NCI-H1092 treated with DMSO at 0.1 percent for 48 hours (cell line): ENCODE results near the gene MAST4.
"Not testable (repeated sequence)": the region's sequence is repeated elsewhere in the genome, so short reads cannot be mapped to it uniquely, and the experiment has no call there.

Experiments
- DNase-seq: peaks from one replicate; lab custom pipeline; 2025; lab: John Stamatoyannopoulos, UW

MAST4 gene

DNA sequence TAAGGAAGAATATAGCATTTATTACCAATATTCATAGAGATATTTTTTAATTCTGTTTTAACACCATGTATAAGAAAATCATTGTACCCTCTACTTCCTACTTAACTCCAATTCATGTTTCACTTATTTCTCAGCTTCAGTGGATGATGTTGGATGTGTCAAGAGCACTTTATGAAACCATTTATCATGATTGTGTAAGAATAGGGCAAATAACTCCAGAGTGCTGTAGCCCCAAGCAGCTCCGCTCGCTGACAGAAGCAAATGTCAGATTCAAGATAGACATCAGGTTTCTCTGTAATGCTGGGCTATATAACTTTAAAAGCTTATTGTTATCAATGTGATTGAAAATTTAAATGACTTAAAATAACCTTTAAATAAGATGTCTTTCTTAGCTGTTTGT lies 50.4 kb downstream of the MAST4 start:
- no peak for DNase-seq

DNA sequence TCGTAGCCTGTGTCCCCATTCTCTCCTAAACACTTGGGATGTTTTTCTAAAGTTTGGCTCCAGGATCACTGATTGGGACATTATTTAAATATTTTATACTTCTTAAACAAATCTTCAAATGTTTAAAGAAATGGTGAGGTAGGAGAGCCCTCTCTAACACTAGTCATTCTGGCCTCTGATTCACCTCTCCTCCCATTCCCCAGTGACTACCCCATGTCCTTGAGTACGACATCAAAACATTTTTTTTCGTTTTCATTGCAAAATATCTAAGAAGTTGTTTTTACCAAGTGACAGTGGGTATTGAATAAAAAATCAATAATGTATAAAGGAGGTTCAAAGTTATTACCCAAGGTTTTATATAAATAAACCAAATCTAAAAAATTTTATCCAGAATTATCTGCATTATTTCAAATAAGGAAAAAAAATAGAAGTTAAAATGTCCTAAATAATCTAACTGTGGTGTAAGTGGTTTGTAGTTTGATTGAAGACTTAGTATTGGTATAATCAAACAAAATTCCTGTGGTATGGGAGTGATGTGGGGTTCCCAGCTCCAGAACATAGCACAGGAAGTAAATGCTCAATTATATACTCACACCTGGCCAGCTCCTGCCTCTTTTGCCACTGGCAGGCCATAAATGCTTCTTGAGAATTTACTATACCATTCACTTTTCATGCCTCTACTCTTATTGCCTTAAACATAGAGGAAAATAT lies 51.1 kb downstream of the MAST4 start:
- no peak for DNase-seq

DNA sequence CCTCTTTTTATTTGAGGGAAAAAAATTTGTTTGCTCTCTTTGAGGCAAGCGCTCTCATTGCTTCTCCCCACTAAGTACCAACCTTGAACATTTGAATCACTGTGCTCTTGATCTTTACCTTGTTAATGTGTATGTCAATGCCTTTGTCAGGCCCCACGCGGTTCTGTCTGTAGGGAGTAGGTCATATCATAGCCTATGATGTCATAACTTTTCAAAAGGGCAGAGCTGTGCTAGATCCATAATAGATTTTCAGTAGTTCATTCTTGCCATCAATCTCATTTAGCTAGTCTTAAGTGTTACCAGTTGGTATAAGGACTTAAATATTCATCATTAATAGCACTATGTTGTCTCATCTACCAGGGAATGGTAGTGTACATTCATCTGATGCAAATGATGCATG lies 56.6 kb downstream of the MAST4 start:
- no peak for DNase-seq

DNA sequence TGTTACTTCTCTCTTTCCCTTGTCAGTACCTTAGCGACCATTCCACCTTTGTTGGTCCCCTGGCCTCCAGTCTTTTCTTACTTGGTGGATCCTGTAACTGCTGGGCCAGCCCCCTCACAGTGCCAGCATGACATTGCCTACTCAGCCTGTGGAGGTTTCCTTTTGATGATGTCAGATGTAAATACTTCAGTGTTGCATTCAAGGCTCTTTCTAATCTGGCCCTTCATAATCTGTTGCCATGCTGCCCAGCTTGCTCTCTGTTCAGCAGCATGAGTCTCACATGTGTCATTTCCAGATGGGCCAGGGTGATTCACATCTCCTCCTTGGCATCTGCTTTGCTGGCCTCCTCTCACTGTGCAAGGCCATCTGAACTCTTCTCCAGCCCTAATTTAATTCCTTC lies 57.1 kb downstream of the MAST4 start:
- no peak for DNase-seq

DNA sequence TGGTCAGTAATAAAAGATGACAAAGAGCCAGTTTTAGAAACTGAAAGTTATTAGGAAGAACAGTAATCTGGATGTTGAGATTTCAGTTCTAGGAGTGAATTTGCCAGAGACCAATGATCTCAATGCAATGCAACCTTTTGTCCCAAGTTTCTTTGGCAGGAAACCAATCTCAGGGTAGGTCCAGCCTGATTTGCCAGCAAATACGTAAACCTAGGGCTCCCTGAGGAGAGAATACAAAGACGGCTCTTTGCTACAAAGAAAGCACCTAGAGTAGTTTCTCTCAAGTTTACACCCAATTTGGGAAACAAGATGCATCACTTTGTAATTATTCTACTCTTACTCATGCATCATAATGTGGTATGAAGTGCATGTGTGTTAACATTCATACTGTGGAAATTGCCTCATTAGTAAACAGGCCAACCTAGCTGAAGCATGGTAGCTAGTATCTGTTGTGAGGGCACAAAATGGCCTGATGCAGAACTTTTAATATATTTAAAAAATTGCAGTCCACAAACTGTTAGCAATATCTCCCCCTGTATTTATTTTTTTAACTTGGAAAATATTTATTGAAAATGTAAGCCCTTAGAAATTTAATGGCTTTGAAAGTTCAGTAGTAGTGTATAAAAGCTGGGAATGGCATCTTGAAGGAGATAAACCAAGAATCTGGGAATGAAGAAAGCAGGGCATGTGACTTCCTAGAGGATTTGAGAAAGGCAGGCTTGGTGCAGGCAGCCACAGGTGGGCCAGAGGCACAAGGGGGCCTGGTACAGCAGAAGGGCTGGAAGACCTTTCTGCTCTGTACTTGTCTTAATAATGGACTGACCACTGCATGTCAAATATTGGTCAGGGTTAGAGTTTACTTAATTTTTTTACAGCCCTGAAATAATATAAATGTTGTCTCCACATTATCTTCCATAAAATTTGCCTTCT lies 59.5 kb downstream of the MAST4 start:
- DNase-seq = no peak

DNA sequence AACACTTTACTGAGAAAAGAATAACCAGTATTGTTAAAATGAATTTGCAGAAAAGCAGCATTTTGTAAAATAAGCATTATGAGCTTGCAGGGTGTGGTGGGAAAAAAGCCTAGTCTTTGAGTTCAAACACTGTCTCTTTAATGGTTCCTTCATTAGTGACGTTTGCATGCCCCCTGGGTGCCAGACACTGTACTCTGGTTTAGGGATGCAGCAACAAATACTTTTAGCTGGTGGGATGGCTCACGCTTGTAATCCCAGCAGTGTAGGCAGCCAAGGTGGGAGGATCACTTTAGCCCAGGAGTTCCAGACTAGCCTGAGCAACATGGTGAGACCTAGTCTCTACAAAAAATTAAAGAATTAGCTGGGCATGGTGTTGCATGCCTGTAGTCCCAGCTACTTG lies 62.3 kb downstream of the MAST4 start:
- no peak for DNase-seq

DNA sequence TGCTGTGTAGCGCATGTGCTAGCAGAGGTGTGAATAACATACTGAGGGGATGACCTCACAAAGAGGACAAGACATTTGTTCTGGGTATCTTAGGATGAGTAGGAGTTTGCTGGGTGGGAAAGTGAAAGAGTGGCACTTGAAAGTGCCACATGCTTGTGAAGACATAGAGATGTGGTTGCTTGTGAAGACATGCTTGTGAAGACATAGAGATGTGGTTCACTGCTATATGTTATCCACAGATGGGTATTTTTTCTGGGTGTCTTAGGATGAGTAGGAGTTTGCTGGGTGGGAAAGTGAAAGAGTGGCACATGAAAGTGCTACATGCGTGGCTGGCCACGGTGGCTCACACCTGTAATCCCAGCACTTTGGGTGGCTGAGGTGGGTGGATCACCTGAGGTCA lies 63.6 kb downstream of the MAST4 start:
- DNase-seq = no peak

DNA sequence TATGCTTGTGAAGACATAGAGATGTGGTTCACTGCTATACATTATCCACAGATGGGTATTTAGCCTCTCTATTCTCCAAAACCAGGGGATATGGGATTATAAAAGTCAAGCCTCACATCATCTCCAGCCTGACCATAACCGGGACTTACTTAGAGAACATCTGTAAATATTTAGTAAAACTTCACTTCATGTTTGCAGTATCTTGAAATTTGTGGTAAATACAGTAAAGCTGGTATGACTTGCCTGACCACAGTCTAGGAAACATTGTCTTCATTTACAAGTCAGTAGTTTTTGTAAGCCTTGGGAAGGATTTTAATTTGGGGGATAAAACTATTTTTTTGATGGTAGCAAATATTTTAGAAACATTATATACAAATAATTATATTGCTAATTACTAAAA lies 64.2 kb downstream of the MAST4 start:
- DNase-seq = no peak

DNA sequence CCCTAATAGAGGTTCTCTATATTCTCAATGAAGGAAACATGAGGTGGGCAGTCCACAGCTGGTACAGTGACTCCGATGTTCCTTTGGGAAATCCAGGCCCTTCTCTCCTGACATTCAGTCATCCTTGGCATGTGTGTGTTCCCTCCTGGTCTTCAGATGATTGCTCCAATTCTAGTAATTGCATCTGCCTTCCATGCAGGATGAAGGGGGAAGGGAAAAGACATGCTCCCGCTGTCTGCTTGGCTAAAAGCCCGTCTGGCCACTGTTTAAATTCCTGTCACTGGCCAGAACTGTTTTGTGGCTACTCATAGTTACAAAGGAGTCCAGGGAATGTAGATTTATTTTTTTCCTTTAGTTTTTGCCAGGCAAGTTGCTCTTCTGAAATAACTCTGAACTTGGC lies 65.0 kb downstream of the MAST4 start:
- peak; percentile 3 for DNase-seq

DNA sequence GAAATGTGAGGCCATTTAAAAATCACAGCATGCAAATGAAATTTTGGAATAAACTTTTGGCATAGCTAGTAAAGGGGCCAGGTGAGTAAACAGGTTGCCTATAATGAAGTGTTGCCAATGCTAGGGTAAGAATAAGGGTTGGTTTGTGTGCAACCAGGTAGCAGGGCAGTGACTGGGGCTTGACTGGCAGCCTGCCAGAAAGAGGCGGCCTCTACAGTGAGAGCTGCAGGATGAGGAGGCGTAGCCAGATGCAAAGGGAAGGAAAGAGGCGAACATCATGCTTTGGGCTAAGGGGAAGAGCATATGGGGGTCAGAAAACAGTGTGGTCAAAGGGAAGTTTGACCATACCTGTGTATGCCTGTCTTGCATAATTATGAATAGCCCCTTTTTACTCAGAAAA lies 70.6 kb downstream of the MAST4 start:
- DNase-seq = peak; percentile 26

DNA sequence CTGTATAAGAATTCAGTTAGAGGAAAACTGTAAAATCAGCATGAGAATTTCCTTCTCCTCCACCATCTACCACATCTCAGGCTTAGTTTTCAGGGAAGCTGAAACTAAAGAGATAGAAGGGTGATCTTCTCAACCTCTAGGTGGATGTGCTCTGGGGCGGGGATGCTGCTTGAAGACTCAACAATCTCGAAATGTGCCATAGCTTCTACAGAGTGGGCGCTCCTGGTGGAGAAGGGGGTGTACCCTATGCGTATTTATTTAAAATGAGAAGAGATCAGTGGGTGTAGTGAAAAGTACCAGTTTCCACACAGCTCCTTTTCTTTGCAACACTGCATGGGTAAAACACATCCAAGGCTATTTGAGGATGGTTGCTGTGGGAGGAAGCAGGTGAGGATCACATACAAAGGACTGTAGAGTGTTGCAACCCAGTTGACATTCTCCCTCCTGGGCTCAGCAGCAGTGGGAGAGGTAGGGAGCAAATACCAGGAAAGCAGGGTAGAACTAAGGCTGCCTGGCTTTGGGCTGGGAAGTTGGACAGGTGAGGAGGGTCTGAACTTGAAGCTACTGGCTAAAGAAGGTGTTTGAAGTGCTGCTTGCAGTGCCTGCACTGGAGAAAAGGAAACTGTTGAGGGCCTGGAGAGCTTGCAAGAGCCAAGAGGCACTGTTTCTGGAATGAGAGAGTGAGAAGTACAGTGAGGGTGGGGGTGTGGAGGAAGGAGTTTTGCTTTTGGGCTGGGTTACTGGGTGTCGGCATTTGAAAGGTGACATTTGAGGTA lies 73.1 kb downstream of the MAST4 start:
- DNase-seq = no peak

DNA sequence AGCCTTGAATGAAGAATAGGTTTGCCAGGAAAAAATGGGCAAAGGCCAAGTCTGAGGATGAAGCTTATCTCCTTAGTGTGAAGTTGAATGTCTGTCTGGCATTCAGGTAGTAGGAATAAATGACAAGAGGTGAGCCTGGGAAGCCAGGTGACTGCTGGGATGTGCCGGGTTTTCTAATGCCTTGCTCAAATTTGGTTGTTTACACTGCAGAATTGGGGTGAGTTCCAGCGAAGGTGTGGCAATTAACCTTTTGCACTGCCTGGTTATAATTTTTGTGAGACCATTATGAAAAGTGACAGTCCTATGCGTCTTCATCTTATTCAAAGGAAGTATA lies 73.6 kb downstream of the MAST4 start:
- no peak for DNase-seq

DNA sequence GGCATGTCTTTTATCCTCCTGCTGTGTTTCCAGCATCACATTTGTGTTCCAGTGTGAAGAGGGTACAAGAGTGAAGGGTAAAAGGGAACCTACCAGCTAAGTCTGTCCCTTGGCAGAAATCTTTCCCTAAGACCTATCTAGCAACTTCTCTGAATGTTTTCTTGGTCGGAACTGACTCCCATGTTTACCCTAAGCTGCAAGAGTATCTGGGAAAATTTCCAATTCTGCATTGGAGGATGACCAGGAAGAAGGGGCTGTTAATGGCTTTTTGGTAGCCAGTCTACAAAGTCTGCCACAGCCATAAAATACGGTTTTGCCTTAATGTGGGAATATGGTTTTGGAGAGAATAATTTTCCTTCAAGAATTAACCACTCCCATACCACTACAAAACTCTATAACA lies 75.1 kb downstream of the MAST4 start:
- DNase-seq = no peak

DNA sequence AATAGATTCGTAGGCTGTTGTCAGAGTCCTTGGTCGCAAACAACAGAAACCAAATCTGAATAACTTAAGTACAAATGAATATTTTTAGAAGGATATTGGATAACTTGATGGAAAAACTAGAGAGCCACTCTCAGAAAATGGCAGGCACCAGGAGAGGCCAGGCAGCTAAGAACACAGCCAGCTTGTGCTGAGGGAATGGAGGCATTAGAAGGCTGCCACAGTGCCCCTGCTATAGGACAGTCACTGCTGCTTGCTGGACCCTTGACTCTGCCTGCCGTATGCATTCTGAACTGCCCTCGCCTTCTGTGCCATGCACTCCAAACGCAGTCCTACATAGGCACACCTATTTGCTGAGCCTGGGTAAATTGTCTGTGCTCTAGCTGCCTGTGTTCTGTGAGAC lies 78.6 kb downstream of the MAST4 start:
- DNase-seq = no peak

DNA sequence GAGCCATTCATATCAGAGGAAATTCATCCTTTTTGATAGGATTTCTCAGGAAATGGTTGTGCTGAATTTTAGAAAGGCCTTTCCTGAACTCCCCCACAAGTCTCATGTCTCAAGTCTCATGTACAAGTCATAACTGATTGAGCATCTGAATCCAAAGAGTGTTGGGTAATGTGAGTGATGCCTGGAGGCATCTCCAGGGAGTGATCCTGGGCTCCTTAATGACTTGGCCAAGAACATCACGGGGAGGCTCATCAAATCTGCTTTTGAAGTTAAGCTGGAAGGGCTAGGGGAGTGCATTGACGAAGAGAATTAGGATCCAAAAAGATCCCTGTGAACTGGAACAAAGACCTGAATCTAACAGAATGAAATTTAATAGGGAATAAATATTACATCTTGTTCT lies 79.2 kb downstream of the MAST4 start:
- no peak for DNase-seq

DNA sequence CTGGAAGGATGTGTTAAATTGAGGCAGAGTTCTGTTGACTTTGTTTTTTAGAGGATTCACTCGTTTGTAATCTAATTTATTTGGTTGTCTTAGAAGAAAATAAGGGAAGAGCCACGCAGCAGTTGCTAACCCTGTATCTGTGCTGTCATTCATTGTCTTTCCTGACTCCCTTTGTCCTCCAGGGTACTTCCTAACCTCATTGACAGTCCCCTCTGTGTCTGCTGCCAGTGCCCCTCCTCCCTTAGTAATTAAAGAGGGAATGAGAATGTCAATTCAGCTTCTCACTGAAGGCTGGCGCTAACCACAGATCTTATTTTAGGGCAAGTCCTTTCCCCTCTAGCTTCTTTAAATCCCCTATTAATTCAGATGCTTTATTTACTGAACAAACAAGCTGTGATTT lies 84.0 kb downstream of the MAST4 start:
- DNase-seq = no peak

DNA sequence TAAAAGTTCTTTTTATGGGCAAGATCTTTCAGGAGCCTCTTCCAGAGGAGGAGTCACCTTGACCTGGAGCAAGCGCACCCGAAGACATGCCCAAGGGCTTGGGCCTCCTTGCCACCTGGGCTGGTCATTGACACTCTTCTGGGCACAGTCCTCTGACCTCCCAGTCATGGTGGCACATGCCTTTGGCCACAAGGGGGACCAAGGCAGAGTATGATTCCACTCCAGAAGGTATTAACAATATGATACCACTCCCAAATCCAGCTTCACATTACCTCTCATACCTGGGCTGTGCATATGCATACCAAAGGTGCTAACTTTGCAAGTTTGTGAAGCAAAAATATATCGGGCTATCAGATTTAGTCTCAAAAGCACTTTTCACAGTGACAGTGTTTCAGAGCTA lies 84.6 kb downstream of the MAST4 start:
- no peak for DNase-seq

DNA sequence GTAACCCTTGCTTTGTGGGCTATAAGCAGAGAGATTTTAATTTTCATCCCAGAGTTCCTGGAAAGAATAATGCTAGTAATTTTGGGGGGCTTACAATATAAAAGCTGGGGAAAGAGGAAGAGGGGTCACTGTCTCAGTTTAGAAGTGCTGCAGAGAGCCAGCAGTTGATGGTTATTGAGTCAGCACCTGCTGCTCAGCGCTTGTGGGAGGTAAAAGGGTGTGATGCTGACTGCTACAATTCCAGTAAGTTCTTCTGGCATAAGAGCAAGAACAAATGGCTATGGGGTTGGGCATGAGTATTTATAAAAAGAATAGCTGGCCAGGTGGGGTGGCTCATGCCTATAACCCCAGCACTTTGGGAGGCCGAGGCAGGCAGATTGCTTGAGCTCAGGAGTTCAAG lies 88.5 kb downstream of the MAST4 start:
- no peak for DNase-seq

DNA sequence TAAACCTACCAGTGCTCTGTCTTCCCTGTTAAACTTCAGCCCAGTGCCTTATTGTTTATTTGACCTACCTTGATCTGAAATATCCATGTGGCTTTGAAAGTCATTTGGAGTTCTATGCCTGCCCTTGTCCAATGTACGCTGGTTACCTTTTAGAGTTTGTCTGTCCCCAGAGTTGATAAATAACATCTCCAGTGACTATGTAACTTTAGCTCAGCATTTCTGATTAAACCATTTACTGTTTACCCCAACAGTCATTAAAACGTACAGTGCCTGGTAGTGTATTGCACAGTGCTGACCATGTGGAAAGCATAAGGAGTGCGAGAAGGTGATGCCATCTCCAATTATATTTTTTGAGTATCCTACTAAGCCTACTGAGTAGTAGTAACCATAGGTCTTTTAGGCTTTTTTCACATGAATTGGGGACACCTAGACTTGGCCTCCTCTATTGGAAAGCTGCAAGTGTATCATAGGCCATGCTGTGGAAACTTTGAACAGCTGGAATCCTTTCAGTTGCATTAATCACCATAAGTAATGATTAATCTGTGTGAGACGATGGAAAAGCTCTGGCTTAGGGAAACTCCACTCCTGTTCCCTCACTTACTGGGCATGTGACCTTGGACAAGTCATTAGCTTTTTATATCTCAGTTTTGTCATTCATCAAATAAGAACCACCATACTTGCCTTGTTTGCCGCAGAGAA lies 93.5 kb downstream of the MAST4 start:
- DNase-seq = no peak

DNA sequence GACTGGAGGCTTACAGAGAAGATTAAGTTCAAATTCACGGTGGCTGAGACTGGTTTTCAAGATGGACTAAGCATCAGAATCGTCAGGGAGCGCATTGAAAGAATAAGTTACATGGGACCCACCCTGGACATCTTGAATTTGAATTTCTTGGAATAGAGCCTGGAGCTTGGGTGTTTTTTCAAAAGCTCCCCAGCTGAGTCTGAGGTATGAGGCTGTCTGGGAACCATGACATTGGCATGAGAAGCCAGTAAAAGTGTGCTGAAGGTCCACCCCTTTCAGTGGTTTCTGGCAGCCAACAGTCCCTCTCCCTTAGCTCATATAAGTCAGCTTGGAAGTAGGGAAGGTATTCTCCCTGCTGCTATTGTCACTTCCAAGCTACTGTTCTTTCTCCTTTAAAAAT lies 97.8 kb downstream of the MAST4 start:
- DNase-seq = no peak

DNA sequence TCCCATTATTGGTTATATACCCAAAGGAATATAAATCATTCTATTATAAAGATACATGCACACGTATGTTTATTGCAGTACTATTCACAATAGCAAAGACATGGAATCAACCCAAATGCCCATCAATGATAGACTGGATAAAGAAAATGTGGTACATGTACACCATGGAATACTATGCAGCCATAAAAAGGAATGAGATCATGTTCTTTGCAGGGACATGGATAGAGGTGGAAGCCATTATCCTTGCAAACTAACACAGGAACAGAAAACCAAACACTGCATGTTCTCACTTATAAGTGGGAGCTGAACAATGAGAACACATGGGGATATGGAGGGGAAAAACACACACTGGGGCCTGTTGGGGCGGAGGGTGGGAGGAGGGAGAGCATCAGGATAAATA lies 99.6 kb downstream of the MAST4 start:
- DNase-seq = not testable (repeated sequence)
